Upper lobe of left lung (tissue), 4 donors: ENCODE measurements around the gene COL6A5.
"Not testable (repeated sequence)": the region's sequence is repeated elsewhere in the genome, so short reads cannot be mapped to it uniquely, and the experiment has no call there.

Experiments used
- POLR2A ChIP-seq, 4 donors: fragments of 450-650 bp; IDR thresholded peaks; one replicate each; pipeline ENCODE4 v1.5.1; 2016 to 2017; ENCODE audit warnings: antibody characterized with exemption in 4 of 4, mild to moderate bottlenecking in 2 of 4
- TF ChIP-seq, protein P1 (sequence below), 6 experiments: fragments of 450-650 bp in 4 of 6; fragments of 200-600 bp in 2 of 6; sonication (generic) in 2 of 6; IDR thresholded peaks; one replicate each; pipeline ENCODE4 v1.5.1; 2016 to 2019; ENCODE audit warnings: antibody characterized with exemption in 6 of 6

GRCh38 chr3:130348258-130348657 lies 2.8 kb downstream of the COL6A5 start:
- not testable (repeated sequence) for TF ChIP-seq POLR2A (IDR thresholded peaks at IDR 0.05)
- TF ChIP-seq, protein P1, sequence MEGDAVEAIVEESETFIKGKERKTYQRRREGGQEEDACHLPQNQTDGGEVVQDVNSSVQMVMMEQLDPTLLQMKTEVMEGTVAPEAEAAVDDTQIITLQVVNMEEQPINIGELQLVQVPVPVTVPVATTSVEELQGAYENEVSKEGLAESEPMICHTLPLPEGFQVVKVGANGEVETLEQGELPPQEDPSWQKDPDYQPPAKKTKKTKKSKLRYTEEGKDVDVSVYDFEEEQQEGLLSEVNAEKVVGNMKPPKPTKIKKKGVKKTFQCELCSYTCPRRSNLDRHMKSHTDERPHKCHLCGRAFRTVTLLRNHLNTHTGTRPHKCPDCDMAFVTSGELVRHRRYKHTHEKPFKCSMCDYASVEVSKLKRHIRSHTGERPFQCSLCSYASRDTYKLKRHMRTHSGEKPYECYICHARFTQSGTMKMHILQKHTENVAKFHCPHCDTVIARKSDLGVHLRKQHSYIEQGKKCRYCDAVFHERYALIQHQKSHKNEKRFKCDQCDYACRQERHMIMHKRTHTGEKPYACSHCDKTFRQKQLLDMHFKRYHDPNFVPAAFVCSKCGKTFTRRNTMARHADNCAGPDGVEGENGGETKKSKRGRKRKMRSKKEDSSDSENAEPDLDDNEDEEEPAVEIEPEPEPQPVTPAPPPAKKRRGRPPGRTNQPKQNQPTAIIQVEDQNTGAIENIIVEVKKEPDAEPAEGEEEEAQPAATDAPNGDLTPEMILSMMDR (IDR thresholded peaks at IDR 0.05) = not testable (repeated sequence)
